Measurements from ENCODE around the gene FOSB. TPM values are rescaled to one million over a fixed set of nuclear protein-coding genes. Genes with fewer than 3 reads are reported as not detected.

The FOSB gene
- total RNA-seq, 2 donors from 2014 or later: 2.5 to 6.4 TPM

- intact Hi-C loops (cut with DNase I): loop anchor here (5.0 kb wide), 1 partner anchor 38 kb away; no protein-coding TSS in a partner anchor
- no peak for DNase-seq (ENCODE audit: low spot score)
- no peaks in the 10 kb centered on the region for H3K27me3 ChIP-seq (replicated peaks; ENCODE audit: insufficient read depth)
- H3K27ac ChIP-seq: peak overlapping the region in 1 of 2 donors; percentile 22
- H3K4me3 ChIP-seq: no peak overlapping the region
- H3K4me1 ChIP-seq (replicated peaks): peaks cover 4% of the 10 kb centered on the region
- no peaks in the 10 kb centered on the region for H3K9me3 ChIP-seq
- no peak for TF ChIP-seq CTCF (IDR thresholded peaks at IDR 0.05)
- no peak for TF ChIP-seq POLR2A (IDR thresholded peaks at IDR 0.05)
- no peak for TF ChIP-seq POLR2AphosphoS5 (IDR thresholded peaks at IDR 0.05)
- 75% methylated on average over 15 of the region's 15 CpGs for WGBS
- H3K36me3 ChIP-seq: peaks cover 0 to 13% of the 10 kb centered on the region in 2 donors
Observed at GRCh38 chr19:45524575-45525129, 56.9 kb downstream of the FOSB start.

Small RNA genes lying within 50 kb of the gene (microRNA-seq; reads per million reads assigned to microRNA genes)
- not detected for gene MIR6088

Small RNA genes lying within 50 kb of the gene (small RNA-seq; reads per million reads assigned to genes)
- gene MIR6088: 0 reads per million in 2 donors

Other genes starting within 250 kb of the FOSB start
- 10 to 100 TPM in 1 of 2 donors, 1 to 10 TPM in 1; 5.8 to 27.0 TPM for gene EXOC3L2, start 222.6 kb upstream of the FOSB start, total RNA-seq
- 100 to 1,000 TPM in 1 of 2 donors, 10 to 100 TPM in 1; 24.3 to 120 TPM for gene MARK4, start 216.7 kb upstream of the FOSB start, total RNA-seq
- 10 to 100 TPM; 24.7 to 42.8 TPM for gene CKM, start 145.1 kb upstream of the FOSB start, total RNA-seq
- 1 to 10 TPM; 3.4 to 7.0 TPM for gene KLC3, start 127.2 kb upstream of the FOSB start, total RNA-seq
- gene ERCC2, start 97.4 kb upstream of the FOSB start, total RNA-seq: 10 to 100 TPM; 20.5 to 31.8 TPM
- gene PPP1R13L, start 62.9 kb upstream of the FOSB start, total RNA-seq: 10 to 100 TPM; 56.1 to 60.3 TPM
- gene POLR1G, start 61.4 kb upstream of the FOSB start, total RNA-seq: 1 to 10 TPM; 6.6 to 8.9 TPM
- gene ERCC1, start 44.1 kb upstream of the FOSB start, total RNA-seq: 100 to 1,000 TPM; 142 to 151 TPM
- gene RTN2, start 29.1 kb downstream of the FOSB start, total RNA-seq: 10 to 100 TPM in 1 of 2 donors, 1 to 10 TPM in 1; 7.2 to 19.7 TPM
- gene PPM1N, start 30.4 kb downstream of the FOSB start, total RNA-seq: 1 to 10 TPM in 1 of 2 donors, under 1 TPM in 1; 0.36 to 1.8 TPM
- gene VASP, start 39.5 kb downstream of the FOSB start, total RNA-seq: 100 to 1,000 TPM in 1 of 2 donors, 10 to 100 TPM in 1; 82.7 to 119 TPM
- 10 to 100 TPM in 1 of 2 donors, 1 to 10 TPM in 1; 7.2 to 14.5 TPM for gene OPA3, start 116.8 kb downstream of the FOSB start, total RNA-seq
- 1 to 10 TPM in 1 of 2 donors, under 1 TPM in 1; 0.55 to 2.4 TPM for gene GPR4, start 134.2 kb downstream of the FOSB start, total RNA-seq
- gene EML2, start 171.4 kb downstream of the FOSB start, total RNA-seq: 10 to 100 TPM; 47.3 to 55.6 TPM
- gene GIPR, start 200.2 kb downstream of the FOSB start, total RNA-seq: 1 to 10 TPM; 2.6 to 4.9 TPM
- 100 to 1,000 TPM; 132 to 240 TPM for gene SNRPD2, start 224.0 kb downstream of the FOSB start, total RNA-seq
- gene QPCTL, start 224.7 kb downstream of the FOSB start, total RNA-seq: 10 to 100 TPM in 1 of 2 donors, 1 to 10 TPM in 1; 5.2 to 18.4 TPM

Data from prostate gland (tissue), 2 donors.